ENCODE data around the gene U2AF2. TPM values are rescaled to one million over a fixed set of nuclear protein-coding genes. Genes with fewer than 3 reads are reported as not detected.

U2AF2 gene
- total RNA-seq, 1 experiment from 2014 or later, result 321 TPM

DNA sequence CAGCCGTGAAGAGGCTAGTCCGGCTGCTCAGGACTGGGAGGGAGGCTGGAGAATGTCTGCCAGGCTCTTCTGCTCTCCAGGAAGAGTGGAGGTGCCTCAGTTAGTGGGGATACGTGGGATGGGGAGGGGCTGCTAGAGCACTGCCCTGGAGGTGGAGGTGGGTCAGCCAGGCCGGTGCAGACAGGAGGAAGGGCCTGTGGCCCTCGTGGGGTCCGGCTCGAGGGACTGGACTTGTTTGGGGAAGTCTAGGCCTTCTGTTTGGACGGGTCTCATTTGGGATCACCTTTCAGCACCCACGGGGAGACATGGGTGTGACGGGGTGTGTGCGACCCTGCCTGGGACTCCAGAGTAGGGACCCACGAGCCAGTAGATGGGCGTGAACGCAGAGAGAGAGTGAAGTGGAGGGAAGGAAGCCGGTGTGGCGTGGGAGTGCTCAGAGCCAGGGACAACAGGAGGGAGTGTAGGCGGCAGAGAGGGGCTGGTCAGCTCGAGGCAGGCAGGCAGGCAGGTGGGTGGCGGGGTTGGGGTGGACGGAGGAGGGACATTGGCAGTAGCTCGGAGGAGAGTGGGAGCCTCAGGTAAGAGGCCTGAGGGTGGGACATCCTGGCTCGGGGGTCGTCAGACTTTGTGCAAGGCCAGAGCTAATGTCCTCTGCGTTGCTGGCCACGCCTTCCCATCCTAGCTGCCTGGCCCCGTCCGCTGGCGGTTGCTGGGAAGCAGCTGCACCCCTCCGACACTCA is 31.6 kb downstream of the U2AF2 start:
- Histone ChIP-seq H3K27me3 (ENCODE audit: insufficient read depth, low read length) (no peaks in the 10 kb centered on the region), H2BK20ac (ENCODE audit: low read depth, low read length, poor library complexity, severe bottlenecking) (no peak overlapping the region), H2BK12ac (ENCODE audit: insufficient read length, low read depth, low read length) (no peak overlapping the region), H3K14ac (ENCODE audit: insufficient read depth, low read length) (no peak overlapping the region), H3K9me3 (ENCODE audit: control insufficient read depth, low read depth, low read length) (no peaks in the 10 kb centered on the region), H3K4ac (ENCODE audit: low read depth, low read length) (no peak overlapping the region), H2AK5ac (ENCODE audit: insufficient read length, low read length) (no peak overlapping the region), H2BK15ac (ENCODE audit: low read depth, low read length) (no peak overlapping the region), H3K23ac (ENCODE audit: insufficient read length, low read depth, low read length) (no peak overlapping the region), H3K23me2 (ENCODE audit: insufficient read length, low read depth, low read length, poor library complexity, severe bottlenecking) (no peaks in the 10 kb centered on the region), H3K27ac (ENCODE audit: insufficient read length, low read depth, low read length) (no peak overlapping the region), H3K18ac (ENCODE audit: insufficient read length, low read depth, low read length) (no peak overlapping the region), H2AFZ (ENCODE audit: low read length) (no peak overlapping the region), H3K4me1 (ENCODE audit: insufficient read depth, low read length) (no peaks in the 10 kb centered on the region), H4K20me1 (ENCODE audit: control insufficient read depth, insufficient read depth, insufficient read length) (no peaks in the 10 kb centered on the region), H3K79me1 (ENCODE audit: insufficient read depth, low read depth, low read length, poor library complexity, severe bottlenecking) (no peaks in the 10 kb centered on the region), H4K91ac (ENCODE audit: insufficient read length, low read depth, low read length) (no peak overlapping the region), H3T11ph (ENCODE audit: low read length) (no peak overlapping the region), H4K8ac (replicated peaks; ENCODE audit: insufficient read length, low read depth, low read length) (no peak overlapping the region), H3K79me2 (ENCODE audit: insufficient read depth, low read length) (0 out of 2 replicates have a peak, but pooled peaks cover 1% of the 10 kb centered on the region), H3K9ac (ENCODE audit: extremely low read depth, insufficient read length, low read length) (no peak overlapping the region), H3K4me2 (ENCODE audit: insufficient read depth, insufficient read length, low read length) (no peak overlapping the region), H2BK120ac (ENCODE audit: low read depth, low read length, poor library complexity, severe bottlenecking) (no peak overlapping the region), H2BK5ac (ENCODE audit: insufficient read length, low read length) (no peak overlapping the region), H4K5ac (ENCODE audit: insufficient read length, low read depth, low read length) (no peak overlapping the region), H3K56ac (ENCODE audit: insufficient read length, low read depth, low read length) (no peak overlapping the region)
- H3K36me3 Mint-ChIP-seq (ENCODE audit: insufficient read depth in 1 of 3, low read depth in 3 of 3), result peaks cover 29 to 64% (median 48%) of the 10 kb centered on the region in 3 experiments
- H3K4me1 Mint-ChIP-seq, result no peaks in the 10 kb centered on the region
- DNase-seq, result no peak
- no peak for TF ChIP-seq CTCF (conservative IDR thresholded peaks at IDR 0.05)
- H3K27me3 Mint-ChIP-seq (ENCODE audit: low read depth), result no peaks in the 10 kb centered on the region
- H3K9me3 Mint-ChIP-seq, result no peaks in the 10 kb centered on the region; a peak in 1 of 5 replicates
- H3K4me3 Mint-ChIP-seq, result no peak overlapping the region
- no CpG with 5 or more reads among the region's 29 CpGs for WGBS (ENCODE audit: extremely low coverage, insufficient read length, low lambda C conversion rate)
- no peak overlapping the region; a peak in 2 of 7 replicates for H3K27ac Mint-ChIP-seq
